GM10266 (cell line): ENCODE measurements around the gene CDS2.

ENCODE experiments used
- DNase-seq: peaks from one replicate; pipeline ENCODE4 v3.0.0; 2012; ENCODE audit errors: extremely low spot score
- CTCF ChIP-seq: IDR thresholded peaks from 2 replicates; pipeline ENCODE4 v1.5.1; 2012; ENCODE audit warnings: mild to moderate bottlenecking, low read depth; ENCODE audit not compliant: control insufficient read depth, insufficient read depth; ENCODE audit errors: missing control alignments

The CDS2 gene

GRCh38 chr20:5192570-5193431, 66.0 kb downstream of the CDS2 start:
- TF ChIP-seq CTCF = no peak
- DNase-seq = no peak

GRCh38 chr20:5195655-5196054, 68.8 kb downstream of the CDS2 start:
- no peak for DNase-seq

GRCh38 chr20:5196149-5196548, 69.3 kb downstream of the CDS2 start:
- TF ChIP-seq CTCF = no peak
- DNase-seq = no peak

More at GRCh38 chr20:5195655-5196054, 68.8 kb downstream of the CDS2 start:
- TF ChIP-seq CTCF = no peak

- no peak for DNase-seq
- no peak for TF ChIP-seq CTCF
These were observed 70.5 kb downstream of the CDS2 start for GRCh38 chr20:5197270-5197827.

- no peak for DNase-seq
- TF ChIP-seq CTCF = no peak
These were observed 71.2 kb downstream of the CDS2 start for GRCh38 chr20:5197847-5198650.

GRCh38 chr20:5198651-5198924, 71.8 kb downstream of the CDS2 start:
- DNase-seq = no peak
- no peak for TF ChIP-seq CTCF

- no peak for DNase-seq
- TF ChIP-seq CTCF = no peak
These were observed 76.6 kb downstream of the CDS2 start for GRCh38 chr20:5203380-5203779.
